Measurements from ENCODE around the gene FAM200C. TPM values are rescaled to one million over a fixed set of nuclear protein-coding genes. Genes with fewer than 3 reads are reported as not detected.

Gene FAM200C
- total RNA-seq, 2 experiments from 2014 or later = 1.0 to 1.2 TPM

DNA sequence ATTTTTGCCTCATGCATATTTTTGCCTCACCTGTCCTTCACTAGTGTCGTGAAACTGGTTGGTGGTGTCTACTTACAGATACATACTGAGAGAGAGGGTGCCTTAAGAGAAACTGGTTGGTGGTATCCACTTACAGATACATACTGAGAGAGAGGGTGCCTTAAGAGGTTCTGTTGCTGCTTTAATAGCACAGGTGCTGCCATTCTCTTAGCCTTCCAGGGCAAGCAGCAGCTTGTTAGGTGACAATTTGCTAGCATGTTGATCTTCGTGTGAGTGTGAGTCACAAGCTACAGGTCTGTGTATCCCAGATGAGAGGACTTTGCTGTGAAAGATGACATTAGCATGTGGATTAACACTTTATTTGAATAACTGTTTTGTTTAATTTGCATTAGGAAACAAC is 23.2 kb upstream of the FAM200C start:
- ChIA-PET POLR2A (interaction anchor here (1.0 kb wide), 1 partner anchor 57 kb away, joined by 4 read pairs; no protein-coding TSS in a partner anchor), CTCF (interaction anchor here (1.5 to 9.0 kb wide), 3 partner anchors 15 to 83 kb away, joined by 3 to 48 read pairs (median 5); no protein-coding TSS in a partner anchor)

DNA sequence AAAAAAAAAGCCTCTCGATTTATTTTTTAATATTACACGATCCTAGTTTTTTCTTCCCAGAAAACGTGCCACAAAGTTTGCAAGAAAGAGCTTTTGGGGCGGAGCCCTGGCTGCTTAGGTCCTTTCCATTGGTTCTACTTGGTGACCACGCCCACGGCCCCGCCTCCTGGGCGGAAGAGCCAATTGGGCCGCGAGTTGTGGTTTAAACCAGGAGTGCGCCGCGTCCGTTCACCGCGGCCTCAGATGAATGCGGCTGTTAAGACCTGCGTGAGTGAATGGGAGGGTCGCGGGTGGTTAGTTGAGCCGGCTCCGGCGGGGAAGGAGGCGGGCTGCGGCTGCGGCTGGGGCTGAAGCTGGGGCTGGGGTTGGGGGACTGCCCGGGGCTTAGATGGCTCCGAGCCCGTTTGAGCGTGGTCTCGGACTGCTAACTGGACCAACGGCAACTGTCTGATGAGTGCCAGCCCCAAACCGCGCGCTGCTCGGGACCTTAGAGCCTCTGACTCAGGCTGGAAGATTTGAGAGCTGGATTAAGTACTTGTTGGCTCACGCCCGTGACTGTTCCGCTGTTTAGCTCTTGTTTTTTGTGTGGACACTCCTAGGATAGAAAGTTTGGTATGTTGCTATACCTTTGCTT is 21.9 kb upstream of the FAM200C start, which contains the start of gene PTTG1:
TSS of gene PTTG1 (plus strand) at position 231 of the 634 bp plus-strand sequence. CDS start 458 bp downstream, outside the sequence.
- ChIA-PET POLR2A (interaction anchor here (0.6 to 1.8 kb wide), 5 partner anchors 16 to 58 kb away, joined by 3 to 6 read pairs (median 5); no protein-coding TSS in a partner anchor), CTCF (interaction anchor here (1.6 to 9.0 kb wide), 2 partner anchors 17 to 42 kb away, joined by 3 to 48 read pairs; no protein-coding TSS in a partner anchor)

DNA sequence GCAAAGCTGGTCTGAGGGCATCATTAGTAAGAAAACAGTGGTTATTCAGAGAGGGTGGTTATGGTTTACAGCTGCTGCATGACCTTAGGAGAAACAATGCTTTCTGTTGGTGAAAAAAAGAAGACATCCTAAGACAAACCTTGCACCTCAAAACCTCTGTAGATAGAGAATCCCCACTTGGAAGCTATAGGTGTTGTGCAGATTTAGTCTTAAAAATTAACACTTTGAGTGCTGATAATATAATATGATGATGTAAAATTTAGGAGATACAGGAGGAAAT is 20.4 kb upstream of the FAM200C start:
- POLR2A ChIA-PET = interaction anchor here (0.6 kb wide), 1 partner anchor 198 kb away, joined by 4 read pairs; no protein-coding TSS in a partner anchor
- CTCF ChIA-PET = interaction anchor here (0.7 kb wide), 1 partner anchor 78 kb away, joined by 3 read pairs; no protein-coding TSS in a partner anchor

DNA sequence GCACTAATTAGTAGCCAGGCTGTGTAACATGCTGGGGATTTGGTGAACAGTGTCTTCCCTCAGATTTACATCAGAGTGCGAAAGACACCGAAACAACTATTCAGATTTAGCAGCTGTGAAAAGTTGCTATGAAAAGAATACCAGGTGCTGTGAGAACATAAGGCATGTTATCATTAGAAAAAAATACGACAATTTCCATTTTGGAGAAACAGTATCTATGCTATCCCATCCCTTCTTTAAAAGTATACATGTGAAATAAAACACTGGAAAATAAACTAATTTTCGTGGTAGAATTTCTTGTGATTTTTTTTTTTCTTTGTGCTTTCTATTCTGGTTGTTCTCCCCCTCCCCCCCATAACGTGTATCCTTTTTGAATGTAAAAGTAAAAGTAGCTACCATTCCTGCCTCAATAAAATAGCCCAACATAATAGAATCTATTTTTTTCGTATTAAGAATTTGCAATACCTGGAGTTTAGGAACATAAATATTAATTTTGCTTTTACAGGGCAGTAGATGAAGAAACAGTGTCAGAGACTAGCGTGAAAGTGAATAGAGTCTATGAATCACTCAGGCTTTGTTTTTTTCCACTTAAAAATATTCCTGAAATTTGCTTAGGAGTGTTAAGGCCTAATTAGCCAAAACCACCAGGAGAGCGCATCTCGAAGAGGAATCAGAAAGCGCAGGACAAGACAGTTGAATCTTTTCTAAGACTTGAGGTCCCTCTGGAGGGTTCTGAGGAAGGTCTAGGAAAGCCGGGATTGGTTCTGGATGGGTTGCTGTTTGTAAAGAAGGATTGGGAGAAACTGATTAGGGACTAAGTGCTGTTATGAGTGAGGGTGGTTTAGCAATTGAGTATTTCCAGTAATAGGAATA is 19.8 kb upstream of the FAM200C start:
- ChIA-PET CTCF (interaction anchor here (0.6 to 0.9 kb wide), 3 partner anchors 17 to 79 kb away, joined by 3 to 7 read pairs (median 4); no protein-coding TSS in a partner anchor), POLR2A (interaction anchor here (0.6 to 2.1 kb wide), 7 partner anchors 19 to 411 kb away, joined by 4 to 11 read pairs (median 7); partner anchors contain the start of gene TTC1)

DNA sequence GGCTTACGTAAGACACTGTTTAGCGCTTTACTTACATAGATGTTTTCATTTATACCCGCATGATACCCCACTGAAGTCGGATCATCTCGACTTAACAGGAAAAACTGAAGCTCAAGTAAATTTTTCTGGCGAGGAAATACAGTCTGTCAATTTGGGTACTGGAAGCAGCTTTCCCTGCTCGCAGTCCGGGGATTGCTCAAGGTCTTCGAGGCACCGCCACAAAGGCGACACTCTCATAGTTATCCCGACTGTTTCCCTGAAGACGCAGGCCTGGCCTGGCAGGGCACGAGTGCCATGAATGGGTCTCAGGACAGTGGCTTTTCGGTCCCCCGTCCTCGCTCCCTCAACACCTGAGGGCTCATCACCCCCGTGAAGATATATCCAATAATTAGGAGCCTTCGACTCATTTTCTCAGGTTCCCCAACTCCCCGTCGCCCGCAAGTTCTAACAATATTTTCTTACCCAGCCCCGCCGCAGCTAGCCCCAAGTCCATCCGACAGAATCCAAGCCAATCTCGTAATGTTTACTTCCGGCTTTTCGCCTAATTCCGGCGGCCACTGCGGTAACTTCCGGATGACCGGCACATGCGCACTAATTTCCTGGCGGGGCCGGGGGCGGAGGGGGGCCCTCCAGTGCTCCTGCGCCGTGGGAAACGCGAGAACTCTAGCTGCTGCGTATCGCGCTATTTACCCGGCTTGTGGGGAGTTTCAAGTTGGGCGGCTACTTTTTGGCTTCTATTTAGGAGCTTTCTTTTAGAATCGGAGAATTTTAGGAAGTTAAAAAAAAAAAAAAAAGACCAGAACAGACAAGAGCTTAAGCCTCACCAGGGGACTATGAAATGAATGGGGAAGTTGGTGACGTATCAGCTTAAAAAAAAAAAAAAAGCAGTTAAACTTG is 19.0 kb upstream of the FAM200C start, which contains the start of gene SLU7:
TSS of gene SLU7 (minus strand) at position 521 of the 897 bp plus-strand sequence. CDS start 3,787 bp downstream, outside the sequence.
- CTCF ChIA-PET = interaction anchor here (0.6 to 1.4 kb wide), 4 partner anchors 16 to 20 kb away, joined by 3 to 7 read pairs (median 5); partner anchors contain the start of gene FAM200C
- POLR2A ChIA-PET = interaction anchor here (0.6 to 2.1 kb wide), 7 partner anchors 18 to 410 kb away, joined by 3 to 11 read pairs (median 7); partner anchors contain the start of gene TTC1

DNA sequence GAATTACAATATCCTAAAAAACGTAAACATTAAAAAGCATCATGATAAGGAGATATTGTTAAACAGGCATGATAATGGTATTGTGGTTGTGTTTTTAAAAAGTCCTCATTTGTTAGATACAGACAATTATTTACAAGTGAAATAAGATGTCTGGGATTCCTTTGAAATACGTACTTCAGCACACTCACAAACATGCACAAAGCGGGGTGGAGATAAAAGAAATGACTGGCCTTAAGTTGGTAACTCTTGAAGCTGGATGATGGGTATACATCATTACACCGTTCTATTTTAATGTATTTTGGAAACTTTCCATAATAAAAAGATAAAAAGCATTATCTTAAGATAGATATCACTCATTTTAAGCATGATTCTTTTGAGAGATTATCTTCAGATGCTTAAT is 1.0 kb downstream of the FAM200C start:
- ChIA-PET CTCF (interaction anchor here (0.6 kb wide), 1 partner anchor 582 kb away, joined by 3 read pairs; no protein-coding TSS in a partner anchor), POLR2A (no interaction called here)

DNA sequence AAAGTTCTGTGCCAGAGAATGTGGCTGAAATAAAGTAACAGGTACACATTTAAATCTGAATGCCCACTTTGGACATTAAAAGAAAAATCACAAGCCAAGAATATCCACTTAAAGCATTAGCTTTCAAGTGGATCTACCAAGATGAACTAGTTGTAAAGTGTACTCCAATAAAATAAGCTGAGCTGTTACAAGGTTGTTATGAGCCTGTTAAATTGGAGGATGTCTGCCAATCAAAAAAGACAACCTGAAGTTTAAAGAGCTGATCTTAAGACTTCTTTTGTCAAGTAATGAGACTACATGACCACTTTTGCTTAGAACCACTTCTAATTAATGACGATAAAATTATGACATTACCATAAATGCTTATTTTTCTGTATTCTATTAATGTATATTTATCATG is 2.4 kb downstream of the FAM200C start:
- POLR2A ChIA-PET = no interaction called here
- CTCF ChIA-PET = no interaction called here

DNA sequence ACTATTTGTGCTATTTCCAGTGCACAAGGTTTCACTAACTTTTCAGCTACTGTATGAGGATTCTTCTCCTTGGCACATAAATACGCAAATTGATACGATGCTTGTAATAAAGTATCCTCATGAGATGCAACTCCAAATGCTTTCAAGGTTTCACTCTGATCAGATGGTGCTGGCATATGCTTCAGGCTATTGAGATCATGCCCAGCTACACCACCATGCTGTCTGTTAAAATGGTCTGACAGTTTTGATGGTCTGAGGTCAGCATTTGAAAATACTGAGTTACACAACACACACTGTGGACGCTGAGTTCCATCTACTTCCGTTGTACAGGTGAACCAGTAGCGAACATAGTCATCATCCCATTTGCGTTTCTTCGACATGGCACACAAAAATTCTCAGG is 4.7 kb downstream of the FAM200C start:
- CTCF ChIA-PET = interaction anchor here (1.1 kb wide), 1 partner anchor 38 kb away, joined by 3 read pairs; no protein-coding TSS in a partner anchor
- POLR2A ChIA-PET = no interaction called here

DNA sequence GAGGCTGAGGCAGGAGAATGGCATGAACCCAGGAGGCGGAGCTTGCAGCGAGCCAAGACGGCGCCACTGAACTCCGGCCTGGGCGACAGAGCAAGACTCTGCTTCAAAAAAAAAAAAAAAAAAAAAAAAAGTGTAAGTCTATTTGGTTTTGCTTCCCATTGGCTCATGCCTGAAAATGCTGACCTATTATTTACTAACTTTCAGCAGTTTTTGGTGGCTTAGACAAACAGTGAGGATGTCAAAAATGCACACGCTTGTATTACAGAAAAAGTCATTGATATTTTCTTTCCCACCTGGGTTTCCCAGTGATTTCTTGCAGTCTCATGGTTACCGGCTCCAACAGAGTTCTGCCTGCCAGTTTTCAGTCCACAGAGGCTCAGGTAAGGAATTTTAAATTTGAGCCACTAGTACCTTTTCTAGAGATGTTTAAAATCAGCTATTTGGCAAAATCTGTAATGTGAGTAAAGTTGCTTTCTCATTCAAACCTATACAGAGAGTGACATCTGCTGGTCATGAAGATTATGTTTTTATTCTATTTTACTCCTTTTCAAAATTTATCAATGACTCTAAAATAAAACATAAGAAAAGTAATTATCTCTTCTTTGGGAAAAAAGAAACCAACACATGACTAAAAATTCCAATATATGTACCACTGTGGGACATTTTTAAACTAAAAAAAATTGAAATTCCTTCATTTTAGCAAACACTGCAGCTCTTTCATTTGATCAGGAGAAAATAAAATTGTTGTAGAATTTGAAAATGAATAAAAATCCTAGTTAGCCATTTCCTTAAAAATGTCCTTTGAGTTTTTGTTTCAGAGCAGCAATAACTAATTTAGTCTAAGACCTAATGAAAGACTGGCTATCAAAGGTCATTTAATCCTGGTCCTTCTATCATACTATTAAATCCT is 8.8 kb downstream of the FAM200C start:
- ChIA-PET POLR2A (interaction anchor here (0.6 kb wide), 1 partner anchor 24 kb away, joined by 3 read pairs; no protein-coding TSS in a partner anchor), CTCF (interaction anchor here (0.6 to 2.7 kb wide), 9 partner anchors 12 to 978 kb away, joined by 3 to 7 read pairs (median 3); no protein-coding TSS in a partner anchor)

DNA sequence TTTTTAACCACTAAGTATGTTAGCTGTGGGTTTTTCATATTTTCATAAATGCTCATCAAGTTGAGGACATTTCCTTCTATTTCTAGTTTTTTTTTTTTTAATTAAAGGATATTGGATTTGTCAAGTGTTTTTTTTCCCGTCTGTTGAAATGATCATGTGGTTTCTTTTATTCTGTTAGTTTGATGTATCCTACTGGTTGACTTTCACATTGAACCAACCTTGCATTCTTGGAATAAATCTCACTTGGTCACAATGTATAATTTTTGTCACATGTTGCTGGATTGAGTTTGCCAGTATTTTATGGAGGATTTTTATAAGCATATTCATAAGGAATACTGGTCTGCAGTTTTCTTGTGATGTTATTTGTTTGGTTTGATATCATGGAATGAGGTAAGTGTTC is 12.4 kb downstream of the FAM200C start:
- ChIA-PET POLR2A (no interaction called here), CTCF (no interaction called here)

DNA sequence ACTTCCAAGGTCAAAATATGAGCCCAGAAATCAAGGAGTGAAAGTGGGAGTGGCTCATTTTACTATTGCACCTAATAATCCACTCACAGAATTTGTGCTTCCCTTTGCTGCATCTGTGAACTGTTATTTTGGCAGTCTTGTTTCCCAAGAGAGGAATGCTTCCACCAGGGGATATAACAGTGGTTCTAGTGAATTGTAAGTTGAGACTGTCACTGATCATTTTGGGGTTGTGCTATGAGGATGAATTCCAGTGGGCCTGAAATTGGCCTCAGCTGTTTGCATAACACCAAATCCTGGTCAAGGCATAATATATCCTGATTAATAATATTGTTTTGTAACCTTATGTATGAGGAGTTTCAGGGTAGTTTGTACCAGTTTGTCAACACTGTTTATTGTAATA is 14.4 kb downstream of the FAM200C start:
- CTCF ChIA-PET = no interaction called here
- POLR2A ChIA-PET = no interaction called here

DNA sequence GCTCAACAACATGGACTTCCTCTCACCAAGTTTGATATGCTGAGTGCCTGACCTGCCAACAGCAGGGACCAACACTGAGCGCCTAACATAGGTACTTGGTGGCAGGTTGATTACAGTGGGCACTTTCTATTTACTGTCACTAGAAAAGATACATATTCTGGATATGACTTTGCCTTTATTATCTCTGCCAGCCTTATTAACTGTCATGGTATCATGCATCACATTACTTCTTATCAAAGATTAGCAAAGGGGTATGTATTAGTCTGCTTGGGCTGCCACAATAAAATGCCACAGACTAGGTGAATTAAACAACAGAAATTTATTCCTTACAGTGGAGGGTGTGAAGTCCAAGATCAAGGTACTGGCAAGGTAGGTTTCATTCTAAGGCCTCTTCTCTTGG is 15.2 kb downstream of the FAM200C start:
- CTCF ChIA-PET = no interaction called here

DNA sequence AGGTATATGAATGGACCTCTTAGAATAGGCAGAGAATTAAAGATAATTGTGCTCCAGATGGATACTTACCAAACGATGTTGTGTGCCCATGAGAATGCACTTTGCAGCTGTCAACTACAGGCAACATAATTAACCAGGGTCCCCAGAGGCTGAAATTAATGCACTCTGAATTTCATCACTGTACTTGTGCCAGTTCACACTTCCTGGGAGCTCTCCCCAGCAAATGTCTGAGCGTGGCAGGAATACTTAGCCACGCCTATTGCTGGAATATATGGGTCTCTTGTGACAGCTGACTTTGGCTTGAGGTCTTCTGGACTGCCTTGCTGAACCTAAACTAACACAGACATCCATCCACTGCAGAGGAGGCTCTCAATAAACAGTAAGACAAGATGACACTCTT is 17.5 kb downstream of the FAM200C start:
- ChIA-PET CTCF (no interaction called here), POLR2A (no interaction called here)

More for the DNA sequence above, 15.2 kb downstream of the FAM200C start:
- POLR2A ChIA-PET = no interaction called here

DNA sequence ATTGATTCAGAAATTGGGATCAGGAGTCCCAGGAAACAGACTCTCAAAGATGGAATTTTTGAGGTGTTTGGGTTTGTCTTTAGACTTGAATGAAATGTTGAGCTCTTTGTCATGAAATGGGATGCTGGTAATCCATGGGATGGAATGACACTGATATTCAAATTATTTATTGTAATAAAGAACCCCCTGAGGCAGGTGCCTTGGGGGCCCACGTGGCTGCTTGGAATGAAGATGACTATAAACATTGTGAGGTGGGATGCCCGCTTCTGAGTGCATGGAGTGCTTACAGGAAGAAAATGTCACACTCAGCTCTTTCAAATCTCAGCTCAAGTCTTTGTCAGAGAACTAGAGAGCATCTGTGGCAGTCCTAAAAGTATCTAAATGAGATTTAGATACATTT is 19.8 kb downstream of the FAM200C start:
- ChIA-PET CTCF (no interaction called here), POLR2A (no interaction called here)

DNA sequence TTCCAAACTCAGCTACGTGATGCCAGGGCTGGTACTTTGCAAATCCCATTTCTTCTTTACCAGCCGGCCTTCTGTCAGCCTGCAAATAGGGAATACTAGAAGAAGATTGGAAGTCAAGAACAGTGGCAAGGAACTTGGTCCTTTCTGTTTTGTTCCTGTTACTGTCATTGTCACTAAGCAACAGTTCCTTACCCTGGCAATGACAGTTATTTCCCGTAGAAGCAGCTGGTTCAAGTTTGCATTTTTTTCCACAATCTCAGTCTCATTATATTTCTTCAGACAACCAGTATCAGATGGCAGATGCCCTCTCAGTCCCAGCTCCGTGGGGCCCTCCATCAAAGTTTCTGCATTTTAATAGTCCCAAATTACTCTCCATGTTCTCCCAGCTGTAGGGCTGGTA is 20.3 kb downstream of the FAM200C start:
- ChIA-PET POLR2A (no interaction called here), CTCF (interaction anchor here (1.2 kb wide), 1 partner anchor 12 kb away, joined by 3 read pairs; no protein-coding TSS in a partner anchor)

DNA sequence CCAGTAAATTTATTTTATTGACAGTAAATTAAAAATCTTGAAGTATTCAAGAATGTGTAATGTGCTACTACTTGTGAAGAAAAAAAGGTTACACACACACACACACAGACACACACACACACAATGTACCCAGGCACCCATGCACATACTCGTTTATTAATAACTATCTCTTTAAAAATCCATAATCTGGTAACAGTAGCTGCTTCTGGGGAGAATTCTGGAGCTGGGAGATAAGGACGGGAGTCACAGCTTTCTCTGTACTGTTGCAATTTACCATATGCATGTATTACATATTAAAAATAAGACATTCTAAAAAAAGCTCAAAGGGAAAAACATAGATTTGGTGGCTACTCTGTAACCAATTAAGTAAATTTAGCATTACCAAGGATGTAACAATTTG is 21.5 kb downstream of the FAM200C start:
- ChIA-PET POLR2A (no interaction called here), CTCF (no interaction called here)

DNA sequence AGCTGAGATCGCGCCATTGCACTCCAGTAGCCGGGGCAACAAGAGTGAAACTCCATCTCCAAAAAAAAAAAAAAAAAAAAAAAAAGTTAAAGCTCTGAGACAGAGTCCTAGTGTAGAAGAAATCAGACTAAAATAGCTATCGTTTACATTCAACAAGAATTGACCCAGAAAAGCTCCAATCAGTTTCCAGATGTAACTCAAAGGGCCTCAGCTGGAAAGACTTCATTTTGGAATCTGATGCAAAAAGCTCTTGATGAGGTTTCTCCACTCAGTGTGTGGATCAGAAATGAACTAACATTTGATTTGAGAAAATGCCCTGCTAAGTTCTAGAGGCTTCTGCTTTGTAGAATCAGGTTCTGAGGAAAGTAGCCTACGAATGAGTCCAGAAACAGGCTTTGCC is 22.2 kb downstream of the FAM200C start:
- POLR2A ChIA-PET = interaction anchor here (0.5 kb wide), 1 partner anchor 156 kb away, joined by 4 read pairs; no protein-coding TSS in a partner anchor
- CTCF ChIA-PET = no interaction called here

DNA sequence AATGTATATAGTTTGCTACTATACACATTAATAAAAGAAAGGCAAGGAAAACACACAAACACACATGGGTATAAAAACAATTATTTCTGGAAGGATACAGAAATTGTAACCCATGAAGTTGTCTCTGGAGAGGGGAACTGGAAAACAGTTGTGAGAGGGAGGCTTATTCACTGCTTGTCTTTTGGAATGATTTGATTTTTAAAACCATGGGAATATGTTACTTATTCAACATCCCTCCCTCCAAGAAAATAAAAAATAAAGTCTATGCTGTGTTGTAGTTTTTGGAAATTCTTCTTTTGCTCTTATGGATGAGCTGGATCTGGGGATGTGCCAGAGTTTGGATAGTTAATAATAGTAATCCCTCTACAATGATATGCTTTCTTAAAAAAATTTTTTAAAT is 23.4 kb downstream of the FAM200C start:
- CTCF ChIA-PET = interaction anchor here (0.5 kb wide), 1 partner anchor 231 kb away, joined by 3 read pairs; no protein-coding TSS in a partner anchor
- POLR2A ChIA-PET = no interaction called here
